GM19238 (cell line): ENCODE measurements around the gene PIP4K2B.
A peak's percentile ranks its signal among the peaks of the same experiment; 100 is the strongest.
"Not testable (repeated sequence)": the region's sequence is repeated elsewhere in the genome, so short reads cannot be mapped to it uniquely, and the experiment has no call there.

Experiments used
- DNase-seq: peaks from one replicate; pipeline ENCODE4 v3.0.0; 2011; ENCODE audit warnings: low spot score; ENCODE audit not compliant: insufficient read length

PIP4K2B gene

GRCh38 chr17:38799501-38800236 lies at the start of gene PIP4K2B:
PIP4K2B (minus strand) TSS chr17:38799556; CDS start chr17:38799424, 132 bp downstream.
- peak; percentile 98 for DNase-seq

DNA sequence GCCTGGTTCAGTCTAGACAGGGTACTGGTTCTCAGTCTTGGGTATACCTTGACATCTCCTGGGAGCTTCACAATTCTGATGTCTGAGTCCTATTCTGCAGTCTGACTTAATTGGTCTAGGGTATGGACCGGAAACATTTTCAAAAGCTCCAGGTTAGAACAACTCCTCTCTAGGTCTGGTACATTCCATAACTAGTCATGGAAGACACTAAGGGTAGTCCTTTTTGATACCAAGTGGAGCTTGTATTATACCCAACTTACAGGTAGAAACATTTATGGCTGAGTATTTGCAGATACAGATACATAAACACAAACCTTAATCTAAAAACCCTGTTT lies 49.2 kb upstream of the PIP4K2B start:
- DNase-seq: no peak

- no peak for DNase-seq
Measured at GRCh38 chr17:38844261-38844757, 45.0 kb upstream of the PIP4K2B start.

DNA sequence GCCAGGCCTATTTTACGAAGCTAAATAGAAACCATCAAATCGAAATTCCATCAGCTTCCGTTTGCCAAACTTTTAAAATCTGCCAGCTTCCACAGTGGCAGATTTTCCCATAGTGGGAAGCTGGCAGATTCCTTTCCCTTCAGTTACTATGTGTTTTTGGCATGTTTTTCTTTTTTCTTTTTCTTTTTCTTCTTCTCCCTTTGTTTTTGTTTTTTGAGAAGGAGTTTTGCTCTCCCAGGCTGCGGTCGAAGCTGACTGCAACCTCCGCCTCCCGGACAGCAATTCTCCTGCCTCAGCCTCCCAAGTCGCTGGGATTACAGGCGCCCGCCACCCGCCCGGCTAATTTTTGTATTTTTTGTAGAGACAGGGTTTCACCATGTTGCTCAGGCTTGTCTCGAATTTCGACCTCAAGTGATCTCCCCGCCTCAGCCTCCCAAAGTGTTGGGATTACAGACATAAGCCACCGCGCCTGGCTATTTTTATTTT lies 26.4 kb upstream of the PIP4K2B start:
- DNase-seq: no peak

DNA sequence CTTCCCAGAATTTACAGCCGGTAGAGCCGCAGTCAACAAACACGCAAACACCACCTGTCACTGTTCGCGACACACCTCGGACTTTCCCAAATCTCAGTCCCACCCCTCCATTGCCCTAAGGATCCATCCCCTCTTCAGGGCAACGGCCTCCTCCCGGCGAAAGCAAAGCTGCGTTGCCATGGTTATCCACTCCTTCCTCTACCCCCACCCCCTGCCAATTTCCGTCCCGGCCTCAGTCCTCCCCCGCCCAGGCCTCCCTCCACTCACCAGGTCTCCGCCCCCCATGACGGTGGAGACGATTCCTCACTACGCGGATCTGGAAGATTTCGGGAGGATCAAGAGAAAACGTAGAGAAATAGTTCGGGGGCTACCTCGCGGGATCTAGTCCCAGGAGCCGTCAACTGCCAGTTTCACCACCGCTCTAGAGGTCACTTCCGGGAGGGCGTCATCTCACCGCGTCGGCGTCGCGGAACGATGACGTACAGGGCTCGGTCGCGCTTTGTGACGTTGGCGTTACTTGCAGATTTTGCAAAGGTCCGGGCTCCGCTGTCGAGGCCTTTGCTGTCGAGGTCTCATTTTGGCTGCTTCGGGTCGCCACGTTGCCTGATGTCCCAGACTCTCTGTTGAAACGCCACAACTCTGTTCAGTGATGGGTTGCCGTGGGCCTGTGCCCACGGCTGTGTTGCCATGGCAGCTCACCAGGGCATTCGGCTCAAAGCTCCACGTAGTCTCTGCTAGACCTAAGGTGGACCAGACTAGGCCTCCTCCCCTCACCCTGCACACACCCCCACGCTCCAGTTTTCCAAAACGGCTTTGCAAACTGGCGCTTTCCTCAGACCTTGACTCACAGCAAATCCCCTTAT lies 25.8 kb upstream of the PIP4K2B start, which contains the start of gene CWC25:
TSS of gene CWC25 (minus strand) at position 423 of the 863 bp plus-strand sequence. CDS start at position 285, 138 bp downstream.
- DNase-seq: peak; percentile 87

- DNase-seq: no peak
Measured at GRCh38 chr17:38815576-38816193, 16.3 kb upstream of the PIP4K2B start.

- DNase-seq: no peak
Measured at GRCh38 chr17:38809828-38810227, 10.5 kb upstream of the PIP4K2B start.

DNA sequence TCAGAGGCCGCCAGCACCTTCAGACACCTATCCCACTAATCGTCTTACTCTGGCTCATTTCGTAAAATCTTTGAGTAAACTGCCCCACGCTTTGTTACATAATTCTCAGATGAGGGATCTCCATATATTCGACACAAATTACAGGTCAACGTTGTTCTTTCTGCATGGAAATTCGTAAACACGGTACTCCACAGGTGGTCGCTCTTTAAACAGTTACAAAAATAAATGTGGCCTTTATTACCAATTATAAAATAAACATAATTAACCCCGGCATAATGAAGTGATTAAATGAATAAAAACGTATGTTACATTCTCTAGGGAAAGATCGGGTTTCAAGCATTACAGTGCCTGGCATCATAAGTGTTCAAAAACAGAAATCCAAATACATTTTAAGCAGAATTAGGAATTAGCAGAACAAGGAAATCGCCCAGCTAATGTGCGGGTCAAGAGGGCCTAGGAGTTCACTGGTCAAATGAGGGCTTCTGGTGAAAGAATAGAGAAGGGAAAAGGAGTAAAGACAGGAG lies 943 bp upstream of the PIP4K2B start:
- DNase-seq: no peak

- peak; percentile 56 for DNase-seq
Measured at GRCh38 chr17:38798614-38799500, 499 bp downstream of the PIP4K2B start.

GRCh38 chr17:38797828-38798227 lies 1.5 kb downstream of the PIP4K2B start:
- DNase-seq: no peak

DNA sequence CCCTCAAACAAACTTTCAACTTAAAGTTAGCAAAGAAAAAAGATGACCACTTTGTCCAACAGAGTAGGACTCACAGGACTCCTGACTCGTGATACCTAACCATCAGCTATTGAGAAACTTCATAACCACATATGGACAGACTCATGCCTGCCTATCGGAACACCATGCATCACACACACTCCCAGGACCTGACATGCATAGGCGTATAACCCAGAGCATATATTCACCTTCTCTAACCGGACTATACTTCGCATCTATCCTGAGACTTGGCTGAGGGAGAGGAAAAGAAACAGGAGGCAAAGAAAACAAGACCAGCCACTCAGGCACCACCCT lies 2.2 kb downstream of the PIP4K2B start:
- no peak for DNase-seq

DNA sequence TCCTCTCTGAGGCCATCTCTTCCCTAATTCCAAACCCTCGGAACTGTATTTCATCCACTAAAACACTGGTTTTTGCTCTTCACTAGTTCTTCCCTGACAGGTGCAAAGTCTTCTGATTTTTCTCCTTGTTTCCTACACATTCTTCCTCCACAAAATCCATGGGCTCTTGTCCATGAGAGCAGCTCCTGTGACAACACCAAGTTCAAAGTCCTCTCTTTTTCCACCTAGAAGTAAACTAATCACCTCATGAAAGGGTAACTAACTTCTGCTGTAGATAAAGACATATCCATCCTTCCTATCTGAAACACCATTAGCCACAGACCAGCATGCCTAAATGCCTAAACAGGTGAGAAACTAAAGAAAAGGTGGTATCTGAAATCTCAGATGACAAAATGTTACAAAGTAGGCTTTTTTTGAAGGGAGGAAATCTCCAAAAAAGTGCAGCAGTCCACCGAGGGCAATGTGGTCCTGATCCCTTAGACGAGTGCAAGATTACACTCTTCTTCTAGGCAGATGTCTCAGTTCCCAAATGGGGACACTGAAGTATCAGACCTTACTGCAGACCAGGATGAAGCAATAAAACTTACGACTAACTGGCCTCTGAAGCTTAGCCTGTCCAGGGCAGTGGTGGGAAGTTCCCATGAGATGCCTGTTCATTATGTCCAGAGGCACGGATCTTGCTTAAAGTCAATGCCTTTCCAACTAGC lies 2.8 kb downstream of the PIP4K2B start:
- no peak for DNase-seq

GRCh38 chr17:38794221-38794620 lies 5.1 kb downstream of the PIP4K2B start:
- DNase-seq: no peak

DNA sequence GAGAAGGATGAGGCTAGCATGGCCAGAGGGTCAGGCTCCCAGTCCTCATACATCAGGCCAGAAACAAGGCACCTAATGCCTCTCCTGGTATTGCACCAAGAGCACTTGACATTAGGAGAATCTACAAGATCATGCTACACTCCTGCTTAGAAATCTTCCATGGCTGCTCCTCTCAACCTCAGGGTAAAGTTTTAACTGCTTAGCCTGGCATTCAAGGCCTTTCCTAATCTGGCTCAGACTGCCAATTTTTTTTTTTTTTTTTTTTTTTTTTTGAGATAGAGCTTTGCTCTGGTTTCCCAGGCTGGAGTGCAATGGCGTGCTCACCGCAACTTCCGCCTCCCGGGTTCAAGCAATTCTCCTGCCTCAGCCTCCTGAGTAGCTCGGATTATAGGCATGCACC lies 8.2 kb downstream of the PIP4K2B start:
- DNase-seq: no peak

DNA sequence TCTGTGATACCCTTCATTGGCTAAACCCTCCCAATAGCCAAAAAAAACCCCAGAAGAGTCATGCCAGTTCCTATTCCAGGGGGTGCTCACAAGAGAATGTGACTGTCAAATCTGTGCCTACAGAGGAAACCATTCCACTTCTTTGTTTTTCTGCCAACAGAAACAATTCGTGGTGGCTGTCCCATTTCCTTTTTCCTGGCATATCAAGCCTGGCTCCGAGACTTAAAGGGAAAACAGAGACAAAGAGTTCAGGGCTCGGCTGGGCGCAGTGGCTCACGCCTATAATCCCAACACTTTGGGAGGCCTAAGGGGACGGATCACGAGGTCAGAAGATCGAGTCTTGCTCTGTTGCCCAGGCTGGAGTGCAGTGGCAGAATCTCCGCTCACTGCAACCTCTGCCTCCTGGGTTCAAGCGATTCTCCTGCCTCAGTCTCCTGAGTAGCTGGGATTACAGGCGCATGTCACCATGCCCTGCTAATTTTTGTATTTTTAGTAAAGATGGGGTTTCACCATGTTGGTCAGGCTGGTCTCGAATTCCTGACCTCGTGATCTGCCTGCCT lies 9.1 kb downstream of the PIP4K2B start:
- not testable (repeated sequence) for DNase-seq

GRCh38 chr17:38789185-38789584 lies 10.2 kb downstream of the PIP4K2B start:
- DNase-seq: no peak

GRCh38 chr17:38787999-38788398 lies 11.4 kb downstream of the PIP4K2B start:
- not testable (repeated sequence) for DNase-seq

GRCh38 chr17:38786372-38786771 lies 13.0 kb downstream of the PIP4K2B start:
- no peak for DNase-seq

GRCh38 chr17:38783227-38783626 lies 16.1 kb downstream of the PIP4K2B start:
- DNase-seq: no peak
